Epithelial cell of esophagus (primary cell): ENCODE measurements around the gene CD82.
A peak's percentile ranks its signal among the peaks of the same experiment; 100 is the strongest.

ENCODE experiments used
- DNase-seq: peaks from one replicate; pipeline ENCODE4 v3.0.0; 2010; ENCODE audit warnings: low read depth
- H3K4me3 ChIP-seq: 2 replicates; pipeline ENCODE4 v1.5.1; 2011; ENCODE audit warnings: mild to moderate bottlenecking, low read length, control low read depth
- TF ChIP-seq, protein P1 (sequence below): IDR thresholded peaks from 2 replicates; pipeline ENCODE4 v1.5.1; 2011; ENCODE audit warnings: low read depth, mild to moderate bottlenecking, low read length, control low read depth, inconsistent platforms; ENCODE audit not compliant: insufficient read depth; ENCODE audit errors: missing control alignments

The CD82 gene

DNA sequence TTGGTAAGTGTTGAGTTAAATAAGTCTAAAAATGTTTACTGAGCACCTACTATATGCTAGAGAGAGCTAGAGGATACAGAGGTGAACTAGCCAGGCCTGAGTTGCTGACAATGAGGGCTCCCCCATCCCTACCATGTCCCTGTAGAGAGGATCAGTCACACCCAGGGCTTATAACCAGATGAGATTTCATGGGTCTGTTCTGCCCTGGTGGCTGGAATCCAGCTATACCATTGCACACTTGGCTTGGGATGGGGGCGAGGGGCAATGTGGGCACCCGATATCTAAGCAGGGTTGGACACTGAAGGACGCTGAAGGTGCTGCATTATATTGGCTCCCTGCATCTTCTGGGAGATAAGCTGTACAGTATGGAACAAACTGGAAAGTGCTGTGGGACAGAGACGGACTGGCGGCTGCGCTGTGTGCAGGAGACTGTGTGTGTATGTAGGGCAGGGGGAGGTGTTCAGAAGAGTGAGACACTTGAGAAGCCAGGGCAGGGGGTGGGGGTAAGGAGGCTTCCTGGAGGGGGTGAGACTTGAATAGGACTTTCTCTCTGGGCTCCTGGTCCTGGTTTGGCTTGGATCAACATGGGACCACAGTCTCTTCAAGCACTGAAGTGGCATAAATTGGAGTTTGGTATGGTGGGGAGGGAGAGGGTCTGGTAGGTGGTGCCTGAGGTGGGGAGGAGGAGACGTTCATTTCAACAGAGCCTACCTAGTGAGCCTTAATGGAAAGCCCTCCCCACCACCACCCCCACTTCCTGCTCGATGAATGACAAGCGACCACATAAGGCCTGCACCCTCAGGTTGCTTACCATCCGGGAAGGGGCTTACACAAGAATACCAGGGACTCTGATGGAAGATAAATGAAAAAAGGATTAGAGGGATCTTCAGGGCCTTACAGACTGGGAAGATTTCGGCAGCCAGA lies 1.8 kb downstream of the CD82 start:
- no peak for DNase-seq
- H3K4me3 ChIP-seq = peak overlapping the region; percentile 94
- TF ChIP-seq, protein P1, sequence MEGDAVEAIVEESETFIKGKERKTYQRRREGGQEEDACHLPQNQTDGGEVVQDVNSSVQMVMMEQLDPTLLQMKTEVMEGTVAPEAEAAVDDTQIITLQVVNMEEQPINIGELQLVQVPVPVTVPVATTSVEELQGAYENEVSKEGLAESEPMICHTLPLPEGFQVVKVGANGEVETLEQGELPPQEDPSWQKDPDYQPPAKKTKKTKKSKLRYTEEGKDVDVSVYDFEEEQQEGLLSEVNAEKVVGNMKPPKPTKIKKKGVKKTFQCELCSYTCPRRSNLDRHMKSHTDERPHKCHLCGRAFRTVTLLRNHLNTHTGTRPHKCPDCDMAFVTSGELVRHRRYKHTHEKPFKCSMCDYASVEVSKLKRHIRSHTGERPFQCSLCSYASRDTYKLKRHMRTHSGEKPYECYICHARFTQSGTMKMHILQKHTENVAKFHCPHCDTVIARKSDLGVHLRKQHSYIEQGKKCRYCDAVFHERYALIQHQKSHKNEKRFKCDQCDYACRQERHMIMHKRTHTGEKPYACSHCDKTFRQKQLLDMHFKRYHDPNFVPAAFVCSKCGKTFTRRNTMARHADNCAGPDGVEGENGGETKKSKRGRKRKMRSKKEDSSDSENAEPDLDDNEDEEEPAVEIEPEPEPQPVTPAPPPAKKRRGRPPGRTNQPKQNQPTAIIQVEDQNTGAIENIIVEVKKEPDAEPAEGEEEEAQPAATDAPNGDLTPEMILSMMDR = peak; percentile 32

DNA sequence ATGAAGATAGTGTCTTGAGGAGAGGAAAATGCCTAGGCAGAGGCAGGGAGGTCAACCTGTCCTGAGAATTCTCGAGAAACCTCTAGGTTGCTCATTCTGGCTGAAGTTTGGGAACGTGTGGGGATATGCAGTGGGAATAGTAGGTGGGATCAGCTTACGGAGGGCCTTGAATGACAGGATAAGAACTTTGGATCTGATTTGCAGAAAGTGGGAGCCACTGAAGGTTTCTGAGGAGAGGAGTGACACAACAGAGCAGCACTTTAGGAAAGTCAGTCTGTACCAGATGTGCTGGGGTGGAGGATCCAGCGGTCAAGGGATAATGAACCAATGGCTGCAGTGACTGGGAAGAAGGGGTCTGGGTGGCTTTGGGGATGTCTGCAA lies 2.4 kb downstream of the CD82 start:
- TF ChIP-seq, protein P1 = no peak
- no peak for DNase-seq
- no peak overlapping the region for H3K4me3 ChIP-seq

DNA sequence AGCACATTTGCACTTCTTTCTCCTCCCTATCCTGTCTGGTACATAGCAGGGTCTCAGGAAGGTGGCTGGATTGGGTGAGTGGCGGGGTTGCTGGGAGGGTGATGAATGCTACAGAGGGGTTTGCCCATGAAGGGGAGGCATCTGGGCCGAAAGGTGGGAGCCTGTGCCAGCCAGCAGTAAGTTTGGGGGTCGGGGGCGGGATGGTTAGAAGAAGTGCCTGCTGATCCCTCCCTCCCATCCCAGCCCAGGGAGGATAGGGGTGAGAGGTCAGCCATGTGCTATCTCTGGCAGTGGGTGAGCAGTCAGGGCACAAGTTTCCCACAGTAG lies 2.8 kb downstream of the CD82 start:
- TF ChIP-seq, protein P1 = no peak
- DNase-seq = no peak
- no peak overlapping the region for H3K4me3 ChIP-seq

DNA sequence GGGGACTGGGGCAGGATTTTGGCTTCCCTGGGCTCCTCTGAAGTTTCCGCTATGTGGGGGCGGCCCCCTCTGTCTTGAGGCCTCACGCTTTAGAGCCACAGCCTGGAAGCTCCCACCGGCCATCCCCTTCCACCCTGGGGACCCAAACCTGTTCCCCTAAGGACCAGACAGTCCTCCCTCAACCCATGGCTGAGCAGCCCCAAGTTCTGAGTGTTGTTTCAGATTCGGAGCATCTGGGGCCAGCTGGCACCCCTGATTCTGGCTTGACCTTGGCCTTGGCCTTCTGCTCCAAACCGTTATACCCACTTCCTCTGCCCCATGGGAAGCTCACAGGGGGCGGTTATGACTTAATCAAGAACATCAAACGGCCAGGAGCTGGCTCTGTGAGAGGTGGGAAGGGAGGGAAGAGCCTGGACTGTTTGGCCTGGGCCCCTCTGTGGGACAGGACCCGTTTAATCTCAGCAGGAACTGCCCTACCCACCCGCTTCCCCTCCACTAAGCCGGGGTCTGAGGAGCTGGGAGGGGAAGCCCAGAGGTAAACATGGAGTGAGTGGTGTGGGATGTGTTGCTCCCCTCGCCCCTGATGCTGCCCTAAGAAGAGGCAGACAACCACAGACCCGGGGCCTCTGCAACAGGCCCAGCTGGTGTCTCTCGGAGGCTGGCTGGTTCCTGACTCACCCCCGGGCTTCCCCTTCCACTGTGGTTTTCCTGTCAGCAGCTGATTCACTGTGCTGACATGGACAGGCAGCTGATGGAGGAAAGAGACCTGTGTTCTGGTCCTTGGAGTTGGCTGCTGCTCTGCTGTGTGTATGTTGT lies 3.4 kb downstream of the CD82 start:
- TF ChIP-seq, protein P1 = no peak
- DNase-seq = peak; percentile 95
- H3K4me3 ChIP-seq = no peak overlapping the region

DNA sequence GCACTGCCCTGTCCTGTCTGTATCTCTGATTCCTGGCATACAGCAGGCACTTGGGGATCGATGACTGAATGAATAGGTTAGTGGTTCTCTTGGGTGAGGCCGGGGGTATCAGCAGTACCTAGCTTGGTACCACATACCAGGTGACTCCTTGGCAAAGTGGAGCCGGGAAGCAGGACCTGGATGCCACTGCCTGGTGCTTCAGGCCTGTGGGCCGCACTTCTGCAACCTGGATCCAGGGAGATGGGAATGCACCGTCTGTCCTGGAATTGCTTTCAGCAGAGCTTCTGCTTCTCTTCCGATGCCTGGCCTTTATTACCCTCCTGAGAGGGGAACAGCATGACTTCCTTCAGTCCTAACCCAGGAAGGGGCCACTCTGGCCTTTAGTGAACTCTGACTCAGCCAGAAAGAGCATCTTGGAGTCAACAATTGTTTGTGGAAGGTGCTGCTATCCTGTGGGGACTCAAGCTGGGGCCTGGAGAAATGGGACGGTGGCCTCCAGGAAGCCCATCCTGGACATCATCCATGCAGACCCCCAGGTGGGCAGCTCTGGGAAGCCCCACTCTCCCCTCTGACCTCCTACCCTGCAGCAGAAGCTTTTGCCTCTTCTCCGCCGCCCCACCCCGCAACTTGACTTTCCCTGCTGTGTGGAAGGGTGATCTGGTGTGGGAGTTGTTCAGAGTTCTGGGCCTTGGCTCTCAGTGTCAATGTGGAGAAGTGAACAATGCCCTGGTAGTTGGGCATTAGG lies 5.1 kb downstream of the CD82 start:
- H3K4me3 ChIP-seq = no peak overlapping the region
- TF ChIP-seq, protein P1 = no peak
- no peak for DNase-seq

DNA sequence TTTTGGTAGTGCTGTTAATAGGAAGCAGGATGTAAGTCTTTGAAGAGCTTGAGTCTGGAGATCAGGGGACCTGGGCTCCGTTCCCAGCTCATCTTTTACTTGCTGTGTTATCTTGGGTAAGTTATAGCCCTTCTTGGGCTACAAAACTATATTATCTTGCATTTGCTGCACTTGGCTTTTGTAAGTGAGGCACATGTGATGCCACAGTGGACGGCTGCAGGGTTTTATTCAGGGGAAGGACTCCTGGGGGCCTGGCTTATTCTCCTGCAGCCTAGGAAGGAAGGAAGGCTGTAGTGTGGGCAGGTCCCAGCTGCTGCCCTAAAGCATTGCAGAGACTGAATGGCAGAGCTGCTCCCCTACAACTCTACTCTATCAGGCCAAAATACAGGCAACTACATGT lies 6.4 kb downstream of the CD82 start:
- H3K4me3 ChIP-seq = no peak overlapping the region
- TF ChIP-seq, protein P1 = no peak

More for the DNA sequence above, 6.4 kb downstream of the CD82 start:
- DNase-seq = no peak
